Measurements from ENCODE around the gene PPP1R9B. TPM values are rescaled to one million over a fixed set of nuclear protein-coding genes. Genes with fewer than 3 reads are reported as not detected.

PPP1R9B gene
- total RNA-seq, 1 experiment from 2014 or later, result 34.8 TPM

- DNase-seq (ENCODE audit: unreplicated experiment), result no peak
- TF ChIP-seq CTCF (IDR thresholded peaks at IDR 0.05; ENCODE audit: unreplicated experiment), result no peak
- no TSS peak for BruUV-seq (replicated peaks)
- H3K27ac Mint-ChIP-seq (ENCODE audit: low read depth, unreplicated experiment), result peak overlapping the region; percentile 89
- POLR2A ChIA-PET, result interaction anchor here (1.1 to 5.7 kb wide), 8 partner anchors 12 to 247 kb away, joined by 3 to 35 read pairs (median 9); partner anchors contain the start of gene PDK2
- H3K9me3 Mint-ChIP-seq (ENCODE audit: unreplicated experiment), result no peaks in the 10 kb centered on the region
- H3K4me3 Mint-ChIP-seq (ENCODE audit: unreplicated experiment), result peak overlapping the region; percentile 82
- intact Hi-C loops (cut with micrococcal nuclease), result no loop called here
- peaks cover 9% of the 10 kb centered on the region for H3K36me3 Mint-ChIP-seq (ENCODE audit: insufficient read depth, unreplicated experiment)
- no peaks in the 10 kb centered on the region for H3K27me3 Mint-ChIP-seq (ENCODE audit: insufficient read depth, unreplicated experiment)
- CTCF ChIA-PET, result interaction anchor here (1.0 to 4.2 kb wide), 6 partner anchors 9 to 56 kb away, joined by 3 to 36 read pairs (median 5); no protein-coding TSS in a partner anchor
- peaks cover 44% of the 10 kb centered on the region for H3K4me1 Mint-ChIP-seq (ENCODE audit: insufficient read depth, unreplicated experiment)
These were observed 1.4 kb downstream of the PPP1R9B start for GRCh38 chr17:50149091-50149416.

- peak; percentile 11 for TF ChIP-seq CTCF (IDR thresholded peaks at IDR 0.05; ENCODE audit: unreplicated experiment)
- ChIA-PET POLR2A (interaction anchor here (0.6 to 5.7 kb wide), 12 partner anchors 13 to 248 kb away, joined by 3 to 35 read pairs (median 6); partner anchors contain the start of gene PDK2), CTCF (interaction anchor here (1.0 to 1.6 kb wide), 9 partner anchors 9 to 56 kb away, joined by 3 to 12 read pairs (median 5); no protein-coding TSS in a partner anchor)
- BruUV-seq (replicated peaks), result no TSS peak
- no peaks in the 10 kb centered on the region for H3K9me3 Mint-ChIP-seq (ENCODE audit: unreplicated experiment)
- peaks cover 13% of the 10 kb centered on the region for H3K36me3 Mint-ChIP-seq (ENCODE audit: insufficient read depth, unreplicated experiment)
- H3K4me1 Mint-ChIP-seq (ENCODE audit: insufficient read depth, unreplicated experiment), result peaks cover 39% of the 10 kb centered on the region
- H3K27ac Mint-ChIP-seq (ENCODE audit: low read depth, unreplicated experiment), result peak overlapping the region; percentile 89
- intact Hi-C loops (cut with micrococcal nuclease), result no loop called here
- no peaks in the 10 kb centered on the region for H3K27me3 Mint-ChIP-seq (ENCODE audit: insufficient read depth, unreplicated experiment)
- H3K4me3 Mint-ChIP-seq (ENCODE audit: unreplicated experiment), result peak overlapping the region; percentile 82
- DNase-seq (ENCODE audit: unreplicated experiment), result peak; percentile 80
These were observed 2.0 kb downstream of the PPP1R9B start for GRCh38 chr17:50148226-50149090.

DNA sequence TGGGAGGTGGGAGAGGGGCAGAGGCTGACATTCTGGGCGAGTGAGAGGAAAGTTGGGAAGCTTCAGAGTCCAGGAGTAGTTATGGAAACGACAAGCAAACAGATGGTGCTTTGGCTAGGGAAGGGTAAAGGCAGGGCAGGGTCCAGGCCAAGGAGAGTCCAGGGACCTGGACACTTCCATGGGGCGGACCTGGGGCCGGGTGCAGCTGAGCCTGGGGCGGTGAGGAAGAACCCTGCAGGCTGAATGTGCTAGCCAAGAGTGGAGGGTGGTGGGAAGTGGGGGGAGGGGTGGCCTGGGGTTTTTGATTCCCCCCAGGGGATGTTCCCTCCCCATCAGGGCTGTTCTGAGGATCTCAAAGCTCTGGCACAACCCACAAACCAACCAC is 2.6 kb downstream of the PPP1R9B start:
- intact Hi-C loops (cut with micrococcal nuclease), result no loop called here
- ChIA-PET POLR2A (interaction anchor here (0.6 to 5.7 kb wide), 8 partner anchors 13 to 91 kb away, joined by 3 to 35 read pairs (median 5); no protein-coding TSS in a partner anchor), CTCF (interaction anchor here (1.0 to 1.6 kb wide), 9 partner anchors 9 to 55 kb away, joined by 3 to 12 read pairs (median 5); no protein-coding TSS in a partner anchor)
- DNase-seq (ENCODE audit: unreplicated experiment), result no peak
- BruUV-seq (replicated peaks), result no TSS peak
- peak overlapping the region; percentile 82 for H3K4me3 Mint-ChIP-seq (ENCODE audit: unreplicated experiment)
- H3K27me3 Mint-ChIP-seq (ENCODE audit: insufficient read depth, unreplicated experiment), result no peaks in the 10 kb centered on the region
- peak overlapping the region; percentile 89 for H3K27ac Mint-ChIP-seq (ENCODE audit: low read depth, unreplicated experiment)
- TF ChIP-seq CTCF (IDR thresholded peaks at IDR 0.05; ENCODE audit: unreplicated experiment), result no peak
- H3K4me1 Mint-ChIP-seq (ENCODE audit: insufficient read depth, unreplicated experiment), result peaks cover 38% of the 10 kb centered on the region
- no peaks in the 10 kb centered on the region for H3K9me3 Mint-ChIP-seq (ENCODE audit: unreplicated experiment)
- peaks cover 13% of the 10 kb centered on the region for H3K36me3 Mint-ChIP-seq (ENCODE audit: insufficient read depth, unreplicated experiment)

GRCh38 chr17:50146927-50147665 is 3.4 kb downstream of the PPP1R9B start:
- CTCF ChIA-PET, result interaction anchor here (0.7 to 1.6 kb wide), 5 partner anchors 8 to 32 kb away, joined by 3 to 12 read pairs (median 3); no protein-coding TSS in a partner anchor
- Mint-ChIP-seq H3K4me3 (ENCODE audit: unreplicated experiment) (peak overlapping the region; percentile 82), H3K4me1 (ENCODE audit: insufficient read depth, unreplicated experiment) (peaks cover 38% of the 10 kb centered on the region), H3K27ac (ENCODE audit: low read depth, unreplicated experiment) (peak overlapping the region; percentile 89), H3K36me3 (ENCODE audit: insufficient read depth, unreplicated experiment) (peaks cover 17% of the 10 kb centered on the region), H3K9me3 (ENCODE audit: unreplicated experiment) (no peaks in the 10 kb centered on the region), H3K27me3 (ENCODE audit: insufficient read depth, unreplicated experiment) (no peaks in the 10 kb centered on the region)
- POLR2A ChIA-PET, result interaction anchor here (5.7 kb wide), 1 partner anchor 31 kb away, joined by 35 read pairs; no protein-coding TSS in a partner anchor
- no TSS peak for BruUV-seq (replicated peaks)
- intact Hi-C loops (cut with micrococcal nuclease), result no loop called here
- no peak for TF ChIP-seq CTCF (IDR thresholded peaks at IDR 0.05; ENCODE audit: unreplicated experiment)
- no peak for DNase-seq (ENCODE audit: unreplicated experiment)
